ENCODE measurements around the gene SH3PXD2B. TPM values are rescaled to one million over a fixed set of nuclear protein-coding genes. Genes with fewer than 3 reads are reported as not detected.

SH3PXD2B gene
- total RNA-seq, 1 experiment from 2014 or later = 27.5 TPM

GRCh38 chr5:172380987-172381643, 73.2 kb downstream of the SH3PXD2B start:
- Histone ChIP-seq H4K20me1 (ENCODE audit: insufficient read depth) (no peaks in the 10 kb centered on the region), H2AFZ (ENCODE audit: low read depth, low read length, poor library complexity, severe bottlenecking) (no peak overlapping the region), H3K9ac (ENCODE audit: low read length) (no peak overlapping the region), H3K9me2 (ENCODE audit: insufficient read depth) (no peaks in the 10 kb centered on the region), H3K9me3 (ENCODE audit: control insufficient read depth in 1 of 2, insufficient read depth in 1 of 2, low read depth in 1 of 2, low read length in 2 of 2) (no peaks in the 10 kb centered on the region), H3K36me3 (ENCODE audit: control insufficient read depth in 1 of 2, insufficient read depth in 2 of 2, low read length in 2 of 2) (peaks cover 0 to 4% of the 10 kb centered on the region in 2 experiments; a peak in 1 of 4 replicates), H3K27me3 (ENCODE audit: insufficient read depth, low read length) (no peaks in the 10 kb centered on the region), H3K4me2 (ENCODE audit: low read length) (no peak overlapping the region), H3K4me1 (ENCODE audit: control insufficient read depth in 1 of 2, insufficient read depth in 2 of 2, low read length in 2 of 2) (peaks cover 6% of the 10 kb centered on the region in 2 experiments; a peak in 3 of 4 replicates), H3K4me3 (replicated peaks in 1 of 2; ENCODE audit: low read depth in 1 of 2, low read length in 2 of 2) (no peak overlapping the region), H3K79me2 (ENCODE audit: insufficient read depth, low read length) (no peaks in the 10 kb centered on the region), H3K27ac (ENCODE audit: low read depth, low read length) (no peak overlapping the region)
- ATAC-seq = no peak
- ChIA-PET POLR2A (no interaction called here), CTCF (no interaction called here), RAD21 (ENCODE audit: low non-redundant PET in 1 of 2, low total read pairs in 2 of 2, uncharacterized antibody in 2 of 2, unreplicated experiment in 2 of 2) (no interaction called here)
- TF ChIP-seq POLR2A (IDR thresholded peaks at IDR 0.05; ENCODE audit: borderline replicate concordance, extremely low read depth, insufficient read depth, insufficient read length) (no peak), EZH2 (IDR thresholded peaks at IDR 0.05) (no peak), SRF (IDR thresholded peaks at IDR 0.05; ENCODE audit: low read depth) (no peak), ZBTB33 (IDR thresholded peaks at IDR 0.05; ENCODE audit: extremely low read depth, insufficient replicate concordance, low read length) (no peak), RAD21 (IDR thresholded peaks at IDR 0.05; ENCODE audit: low read depth) (no peak), YY1 (IDR thresholded peaks at IDR 0.05; ENCODE audit: extremely low read depth, insufficient replicate concordance, low read depth, low read length) (no peak), POLR2AphosphoS5 (IDR thresholded peaks at IDR 0.05; ENCODE audit: low read depth, low read length) (no peak), EZH2phosphoT487 (IDR thresholded peaks at IDR 0.05; ENCODE audit: borderline replicate concordance) (no peak)
- intact Hi-C loops (cut with micrococcal nuclease) = no loop called here
- no peak for DNase-seq (ENCODE audit: low read depth, low spot score)
- BruUV-seq (replicated peaks) = no TSS peak

Measured in HCT116 (cell line).